Smooth muscle cell (in vitro differentiated cells): Measurements from ENCODE around the gene CELF2. TPM values are rescaled to one million over a fixed set of nuclear protein-coding genes. Genes with fewer than 3 reads are reported as not detected.

ENCODE experiments used
- DNase-seq: peaks from one replicate; lab custom pipeline; 2025; ENCODE audit not compliant: unreplicated experiment; lab: John Stamatoyannopoulos, UW
- H2AFZ ChIP-seq: fragments of 200-600 bp; sonication (generic); 2 replicates; pipeline ENCODE4 v1.6.0; 2016; ENCODE audit warnings: antibody characterized with exemption, low read depth, mild to moderate bottlenecking
- H3F3A ChIP-seq: fragments of 200-600 bp; sonication (generic); 2 replicates; pipeline ENCODE4 v1.6.0; 2017; ENCODE audit warnings: antibody characterized with exemption, low read depth
- H3K27ac ChIP-seq: fragments of 200-600 bp; sonication (generic); 2 replicates; pipeline ENCODE4 v1.5.1; 2016; ENCODE audit warnings: low read depth, mild to moderate bottlenecking
- H3K27me3 ChIP-seq: fragments of 200-600 bp; sonication (generic); 2 replicates; pipeline ENCODE4 v1.6.1; 2016; ENCODE audit warnings: low read depth, mild to moderate bottlenecking
- H3K36me3 ChIP-seq: fragments of 200-600 bp; sonication (generic); 2 replicates; pipeline ENCODE4 v1.5.1; 2016; ENCODE audit warnings: low read depth
- H3K4me1 ChIP-seq: fragments of 200-600 bp; sonication (generic); 2 replicates; pipeline ENCODE4 v1.5.1; 2016; ENCODE audit warnings: low read depth
- H3K4me2 ChIP-seq: fragments of 200-600 bp; sonication (generic); 2 replicates; pipeline ENCODE4 v1.6.0; 2016; ENCODE audit warnings: mild to moderate bottlenecking
- H3K4me3 ChIP-seq: fragments of 200-600 bp; sonication (generic); 2 replicates; pipeline ENCODE4 v1.5.1; 2016; ENCODE audit warnings: mild to moderate bottlenecking
- H3K79me2 ChIP-seq: fragments of 200-600 bp; sonication (generic); 2 replicates; pipeline ENCODE4 v1.6.0; 2016; ENCODE audit warnings: low read depth, mild to moderate bottlenecking
- H3K9ac ChIP-seq: fragments of 200-600 bp; sonication (generic); 2 replicates; pipeline ENCODE4 v1.6.0; 2016; ENCODE audit warnings: low read depth
- H3K9me3 ChIP-seq: fragments of 200-600 bp; sonication (generic); replicated peaks from 2 replicates; pipeline ENCODE4 v1.5.1; 2016; ENCODE audit warnings: low read depth
- H4K20me1 ChIP-seq: fragments of 200-600 bp; sonication (generic); 2 replicates; pipeline ENCODE4 v1.6.0; 2016; ENCODE audit warnings: low read depth
- WGBS: methylation state at CpG from one replicate; pipeline ENCODE4 v1.1.7; 2016; ENCODE audit warnings: low lambda C conversion rate; 5-methylcytosine and 5-hydroxymethylcytosine counted together
- polyA plus RNA-seq: library from polyadenylated mRNA; unstranded; fragments of >200 nt; fragmentation: Nextera tagmentation; extraction: Ambion mirVana; gene quantifications from 2 replicates; pipeline ENCODE4 v1.2.1, GENCODE V29; 2016
- total RNA-seq: library from RNA; depleted of rRNA; stranded (reverse); fragments of >200 nt; gene quantifications from 2 replicates; pipeline ENCODE4 v1.2.3, GENCODE V29; 2014
- TF ChIP-seq, protein P1 (sequence below): fragments of 200-600 bp; sonication (generic); IDR thresholded peaks from 2 replicates; pipeline ENCODE4 v1.5.1; 2017; ENCODE audit warnings: borderline replicate concordance, mild to moderate bottlenecking, antibody characterized with exemption; ENCODE audit not compliant: insufficient read depth, poor library complexity, severe bottlenecking

Gene CELF2
- total and polyA plus RNA-seq, 2 experiments from 2014 or later, result 3.0 to 4.7 TPM

DNA sequence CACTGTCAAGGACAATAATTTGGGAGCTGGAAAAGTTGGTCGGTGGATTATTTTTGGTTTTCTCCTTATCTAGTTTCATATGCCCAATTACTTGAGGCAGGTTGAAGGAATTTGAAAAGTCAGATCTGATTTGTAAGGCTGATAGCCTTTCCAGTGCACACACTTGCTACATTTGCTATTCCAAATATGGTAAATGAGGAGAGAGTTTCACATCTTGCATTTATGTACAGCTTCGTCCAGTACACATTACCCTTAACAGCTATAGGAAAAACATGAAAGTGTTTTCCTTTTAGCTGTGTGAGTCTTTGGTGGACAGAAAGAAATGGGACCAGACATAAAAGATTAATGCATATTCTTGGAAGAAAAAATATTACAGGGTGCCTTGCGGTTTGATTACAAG is 201.8 kb downstream of the CELF2 start:
- no peak for DNase-seq
- WGBS, result 95% methylated on average over 3 of the region's 3 CpGs
- Histone ChIP-seq H3K27me3 (peaks cover 1% of the 10 kb centered on the region), H3K9ac (no peak overlapping the region), H3K27ac (no peak overlapping the region), H3F3A (no peaks in the 10 kb centered on the region), H3K79me2 (no peaks in the 10 kb centered on the region), H4K20me1 (no peaks in the 10 kb centered on the region), H3K36me3 (no peaks in the 10 kb centered on the region), H3K4me3 (no peak overlapping the region), H2AFZ (no peak overlapping the region), H3K9me3 (no peaks in the 10 kb centered on the region), H3K4me2 (no peak overlapping the region), H3K4me1 (no peaks in the 10 kb centered on the region)
- TF ChIP-seq, protein P1, sequence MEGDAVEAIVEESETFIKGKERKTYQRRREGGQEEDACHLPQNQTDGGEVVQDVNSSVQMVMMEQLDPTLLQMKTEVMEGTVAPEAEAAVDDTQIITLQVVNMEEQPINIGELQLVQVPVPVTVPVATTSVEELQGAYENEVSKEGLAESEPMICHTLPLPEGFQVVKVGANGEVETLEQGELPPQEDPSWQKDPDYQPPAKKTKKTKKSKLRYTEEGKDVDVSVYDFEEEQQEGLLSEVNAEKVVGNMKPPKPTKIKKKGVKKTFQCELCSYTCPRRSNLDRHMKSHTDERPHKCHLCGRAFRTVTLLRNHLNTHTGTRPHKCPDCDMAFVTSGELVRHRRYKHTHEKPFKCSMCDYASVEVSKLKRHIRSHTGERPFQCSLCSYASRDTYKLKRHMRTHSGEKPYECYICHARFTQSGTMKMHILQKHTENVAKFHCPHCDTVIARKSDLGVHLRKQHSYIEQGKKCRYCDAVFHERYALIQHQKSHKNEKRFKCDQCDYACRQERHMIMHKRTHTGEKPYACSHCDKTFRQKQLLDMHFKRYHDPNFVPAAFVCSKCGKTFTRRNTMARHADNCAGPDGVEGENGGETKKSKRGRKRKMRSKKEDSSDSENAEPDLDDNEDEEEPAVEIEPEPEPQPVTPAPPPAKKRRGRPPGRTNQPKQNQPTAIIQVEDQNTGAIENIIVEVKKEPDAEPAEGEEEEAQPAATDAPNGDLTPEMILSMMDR, result no peak

DNA sequence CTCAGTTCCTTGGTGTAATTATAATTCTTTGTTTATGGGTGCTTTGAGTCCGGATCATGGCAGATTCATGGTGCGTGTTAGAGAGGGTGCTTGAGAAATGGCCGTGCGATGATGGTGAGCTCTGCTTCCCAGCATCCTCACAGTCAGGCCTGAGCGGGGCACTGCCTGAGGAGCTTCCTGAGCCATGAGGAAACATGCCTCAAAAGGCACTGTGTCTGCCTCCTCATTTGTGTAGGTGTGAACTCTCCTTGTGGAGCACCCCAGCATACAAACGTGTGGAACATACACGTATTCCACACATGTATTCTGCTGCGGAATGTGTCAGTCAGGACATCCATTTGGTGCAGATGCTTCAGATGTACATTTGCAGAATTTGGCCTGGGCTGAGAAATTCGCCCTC is 205.4 kb downstream of the CELF2 start:
- no peak overlapping the region for H2AFZ ChIP-seq
- no peaks in the 10 kb centered on the region for H3K79me2 ChIP-seq
- H3K4me3 ChIP-seq, result no peak overlapping the region
- DNase-seq, result no peak
- H3K4me1 ChIP-seq, result no peaks in the 10 kb centered on the region
- H3K9me3 ChIP-seq, result no peaks in the 10 kb centered on the region
- H3K27ac ChIP-seq, result no peak overlapping the region
- no peak overlapping the region for H3K9ac ChIP-seq
- no peaks in the 10 kb centered on the region for H3F3A ChIP-seq
- TF ChIP-seq, protein P1, result no peak
- H3K27me3 ChIP-seq, result peaks cover 6% of the 10 kb centered on the region
- H3K36me3 ChIP-seq, result no peaks in the 10 kb centered on the region
- H4K20me1 ChIP-seq, result no peaks in the 10 kb centered on the region
- H3K4me2 ChIP-seq, result no peak overlapping the region
- 91% methylated on average over 9 of the region's 9 CpGs for WGBS

DNA sequence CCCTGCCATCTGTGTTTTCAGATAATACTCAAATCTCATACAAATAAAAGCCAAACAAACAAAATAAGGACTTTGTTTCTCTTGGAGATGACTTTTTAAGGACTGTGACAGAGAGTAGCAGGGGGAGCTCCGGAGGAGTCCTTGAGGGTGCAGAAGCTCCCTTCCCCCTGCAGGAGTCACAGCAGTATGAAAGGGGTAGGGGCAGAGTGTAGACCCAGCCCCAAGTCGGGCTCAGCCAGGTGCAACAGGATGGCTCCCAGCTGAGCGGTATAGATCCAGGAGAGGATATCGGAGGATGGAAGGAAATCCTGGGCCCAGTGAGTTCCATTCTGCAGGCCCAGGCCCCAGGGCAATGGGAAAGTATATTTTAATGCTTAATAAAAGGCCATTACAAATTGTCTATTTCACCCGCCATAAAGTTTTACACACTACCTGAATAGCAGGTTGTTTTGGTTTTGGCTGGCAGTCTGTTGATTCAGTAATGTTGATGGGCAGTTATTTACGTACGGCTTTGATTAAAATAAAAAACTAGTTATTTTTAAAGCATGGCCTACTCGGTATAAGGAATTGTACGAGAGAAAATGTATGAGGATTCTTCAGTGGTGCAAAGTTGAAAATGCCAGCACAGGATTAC is 206.0 kb downstream of the CELF2 start:
- H3K36me3 ChIP-seq, result no peaks in the 10 kb centered on the region
- H3F3A ChIP-seq, result no peaks in the 10 kb centered on the region
- H2AFZ ChIP-seq, result no peak overlapping the region
- H3K9ac ChIP-seq, result no peak overlapping the region
- H3K27ac ChIP-seq, result no peak overlapping the region
- no peaks in the 10 kb centered on the region for H4K20me1 ChIP-seq
- TF ChIP-seq, protein P1, result no peak
- no peaks in the 10 kb centered on the region for H3K9me3 ChIP-seq
- H3K4me3 ChIP-seq, result no peak overlapping the region
- H3K4me1 ChIP-seq, result no peaks in the 10 kb centered on the region
- WGBS, result 91% methylated on average over 9 of the region's 9 CpGs
- no peak overlapping the region for H3K4me2 ChIP-seq
- peaks cover 6% of the 10 kb centered on the region for H3K27me3 ChIP-seq
- H3K79me2 ChIP-seq, result no peaks in the 10 kb centered on the region
- DNase-seq, result no peak

DNA sequence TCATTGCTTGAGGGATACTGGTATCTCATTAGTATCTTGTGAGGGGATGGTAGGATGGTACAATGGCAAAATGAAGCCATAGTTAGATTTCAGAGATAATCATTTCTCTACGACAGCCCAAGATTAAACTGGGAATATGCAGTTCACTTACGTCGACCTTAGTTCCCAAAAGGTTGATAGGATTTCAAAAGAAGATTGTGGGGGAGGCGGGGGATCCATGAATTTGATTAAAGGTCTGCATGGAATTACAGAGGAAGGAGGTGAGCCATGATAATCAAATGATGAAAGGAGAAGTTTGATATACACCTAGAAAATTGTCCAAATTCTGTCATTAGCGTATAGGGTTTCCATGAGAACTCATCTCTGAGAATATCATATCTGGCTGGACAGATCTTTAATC is 206.6 kb downstream of the CELF2 start:
- peaks cover 10% of the 10 kb centered on the region for H3K27me3 ChIP-seq
- no peaks in the 10 kb centered on the region for H3K36me3 ChIP-seq
- no peaks in the 10 kb centered on the region for H3K79me2 ChIP-seq
- H3K4me1 ChIP-seq, result no peaks in the 10 kb centered on the region
- no peak for DNase-seq
- no peaks in the 10 kb centered on the region for H4K20me1 ChIP-seq
- TF ChIP-seq, protein P1, result no peak
- no peak overlapping the region for H3K4me3 ChIP-seq
- H3K9ac ChIP-seq, result no peak overlapping the region
- no peak overlapping the region for H3K27ac ChIP-seq
- H3K9me3 ChIP-seq, result no peaks in the 10 kb centered on the region
- no peak overlapping the region for H2AFZ ChIP-seq
- H3F3A ChIP-seq, result no peaks in the 10 kb centered on the region
- 96% methylated on average over 5 of the region's 5 CpGs for WGBS
- H3K4me2 ChIP-seq, result no peak overlapping the region
